ENCODE data around the gene MREG. TPM values are rescaled to one million over a fixed set of nuclear protein-coding genes. Genes with fewer than 3 reads are reported as not detected.

MREG gene
- polyA plus RNA-seq, 3 donors, result 0.14 to 0.47 TPM; not detected in 1

- no peak for DNase-seq
- peaks cover 20% of the 10 kb centered on the region in 2 donors for H3K36me3 Mint-ChIP-seq
- TF ChIP-seq, protein P1, sequence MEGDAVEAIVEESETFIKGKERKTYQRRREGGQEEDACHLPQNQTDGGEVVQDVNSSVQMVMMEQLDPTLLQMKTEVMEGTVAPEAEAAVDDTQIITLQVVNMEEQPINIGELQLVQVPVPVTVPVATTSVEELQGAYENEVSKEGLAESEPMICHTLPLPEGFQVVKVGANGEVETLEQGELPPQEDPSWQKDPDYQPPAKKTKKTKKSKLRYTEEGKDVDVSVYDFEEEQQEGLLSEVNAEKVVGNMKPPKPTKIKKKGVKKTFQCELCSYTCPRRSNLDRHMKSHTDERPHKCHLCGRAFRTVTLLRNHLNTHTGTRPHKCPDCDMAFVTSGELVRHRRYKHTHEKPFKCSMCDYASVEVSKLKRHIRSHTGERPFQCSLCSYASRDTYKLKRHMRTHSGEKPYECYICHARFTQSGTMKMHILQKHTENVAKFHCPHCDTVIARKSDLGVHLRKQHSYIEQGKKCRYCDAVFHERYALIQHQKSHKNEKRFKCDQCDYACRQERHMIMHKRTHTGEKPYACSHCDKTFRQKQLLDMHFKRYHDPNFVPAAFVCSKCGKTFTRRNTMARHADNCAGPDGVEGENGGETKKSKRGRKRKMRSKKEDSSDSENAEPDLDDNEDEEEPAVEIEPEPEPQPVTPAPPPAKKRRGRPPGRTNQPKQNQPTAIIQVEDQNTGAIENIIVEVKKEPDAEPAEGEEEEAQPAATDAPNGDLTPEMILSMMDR (IDR thresholded peaks at IDR 0.05), result no peak
- H3K27me3 Mint-ChIP-seq (ENCODE audit: low read depth in 3 of 3), result peaks cover 0 to 5% (median 0%) of the 10 kb centered on the region in 3 donors
- no peak overlapping the region for H3K4me3 ChIP-seq (replicated peaks in 1 of 3; ENCODE audit: low read depth in 2 of 3, low read length in 3 of 3)
- no peak overlapping the region for H3K9ac ChIP-seq (ENCODE audit: insufficient read depth, low read length, poor library complexity, severe bottlenecking)
- peaks cover 0 to 14% of the 10 kb centered on the region in 2 donors for H3K9me3 ChIP-seq (replicated peaks in 1 of 2; ENCODE audit: control insufficient read depth in 1 of 2, insufficient read depth in 1 of 2, low read length in 2 of 2)
- no peaks in the 10 kb centered on the region for H4K20me1 ChIP-seq (ENCODE audit: insufficient read depth, low read length)
- no peak overlapping the region for H3K27ac ChIP-seq (ENCODE audit: low read depth in 1 of 2, low read length in 2 of 2)
- no CpG with 5 or more reads among the region's 2 CpGs for WGBS (ENCODE audit: insufficient coverage)
- H3K4me1 Mint-ChIP-seq, result peaks cover 7% of the 10 kb centered on the region
- no peak overlapping the region for H3K27ac Mint-ChIP-seq
- no peak overlapping the region for H2AFZ ChIP-seq (ENCODE audit: insufficient read depth, low read depth, low read length, poor library complexity, severe bottlenecking)
- no peak overlapping the region for H3K4me2 ChIP-seq (replicated peaks; ENCODE audit: extremely low read depth, low read length, poor library complexity, severe bottlenecking)
- no peaks in the 10 kb centered on the region for H3K79me2 ChIP-seq (ENCODE audit: insufficient read depth, low read length)
- no peaks in the 10 kb centered on the region for H3K27me3 ChIP-seq (ENCODE audit: control insufficient read depth in 2 of 2, insufficient read depth in 2 of 2, low read length in 2 of 2)
- H3K4me3 Mint-ChIP-seq, result no peak overlapping the region
- H3K4me1 ChIP-seq (ENCODE audit: control insufficient read depth in 1 of 2, insufficient read depth in 2 of 2, low read length in 2 of 2), result no peaks in the 10 kb centered on the region
- intact Hi-C loops (cut with micrococcal nuclease), result no loop called here
- no peaks in the 10 kb centered on the region for H3K36me3 ChIP-seq (replicated peaks in 1 of 2; ENCODE audit: control insufficient read depth in 1 of 2, insufficient read depth in 2 of 2, low read length in 2 of 2)
- H3K9me3 Mint-ChIP-seq, result peaks cover 7 to 26% (median 16%) of the 10 kb centered on the region in 7 donors
Observed at GRCh38 chr2:215983581-215984351, 29.6 kb downstream of the MREG start.

GRCh38 chr2:215982465-215982875 is 30.9 kb downstream of the MREG start:
- H3K4me3 Mint-ChIP-seq, result no peak overlapping the region
- H3K4me1 Mint-ChIP-seq, result peaks cover 7% of the 10 kb centered on the region
- Histone ChIP-seq H4K20me1 (ENCODE audit: insufficient read depth, low read length) (no peaks in the 10 kb centered on the region), H3K27ac (ENCODE audit: low read depth in 1 of 2, low read length in 2 of 2) (no peak overlapping the region), H3K9me3 (replicated peaks in 1 of 2; ENCODE audit: control insufficient read depth in 1 of 2, insufficient read depth in 1 of 2, low read length in 2 of 2) (peaks cover 0 to 3% of the 10 kb centered on the region in 2 donors), H3K9ac (ENCODE audit: insufficient read depth, low read length, poor library complexity, severe bottlenecking) (no peak overlapping the region), H3K79me2 (ENCODE audit: insufficient read depth, low read length) (no peaks in the 10 kb centered on the region), H2AFZ (ENCODE audit: insufficient read depth, low read depth, low read length, poor library complexity, severe bottlenecking) (no peak overlapping the region), H3K4me1 (ENCODE audit: control insufficient read depth in 1 of 2, insufficient read depth in 2 of 2, low read length in 2 of 2) (no peaks in the 10 kb centered on the region), H3K27me3 (ENCODE audit: control insufficient read depth in 2 of 2, insufficient read depth in 2 of 2, low read length in 2 of 2) (no peaks in the 10 kb centered on the region), H3K4me3 (replicated peaks in 1 of 3; ENCODE audit: low read depth in 2 of 3, low read length in 3 of 3) (no peak overlapping the region), H3K36me3 (replicated peaks in 1 of 2; ENCODE audit: control insufficient read depth in 1 of 2, insufficient read depth in 2 of 2, low read length in 2 of 2) (no peaks in the 10 kb centered on the region), H3K4me2 (replicated peaks; ENCODE audit: extremely low read depth, low read length, poor library complexity, severe bottlenecking) (no peak overlapping the region)
- TF ChIP-seq, protein P1 (IDR thresholded peaks at IDR 0.05), result no peak
- no peak for DNase-seq
- 80% methylated on average over 1 of the region's 6 CpGs for WGBS (ENCODE audit: insufficient coverage)
- peak overlapping the region in 1 of 7 donors; percentile 31 for H3K27ac Mint-ChIP-seq
- intact Hi-C loops (cut with micrococcal nuclease), result no loop called here
- H3K9me3 Mint-ChIP-seq, result peaks cover 7 to 20% (median 13%) of the 10 kb centered on the region in 7 donors
- H3K36me3 Mint-ChIP-seq, result peaks cover 17 to 20% of the 10 kb centered on the region in 2 donors
- peaks cover 0 to 5% (median 0%) of the 10 kb centered on the region in 3 donors for H3K27me3 Mint-ChIP-seq (ENCODE audit: low read depth in 3 of 3)
